Measurements from ENCODE around the gene FAM227A. TPM values are rescaled to one million over a fixed set of nuclear protein-coding genes. Genes with fewer than 3 reads are reported as not detected.

The FAM227A gene
- polyA plus RNA-seq, 3 donors, result not detected

DNA sequence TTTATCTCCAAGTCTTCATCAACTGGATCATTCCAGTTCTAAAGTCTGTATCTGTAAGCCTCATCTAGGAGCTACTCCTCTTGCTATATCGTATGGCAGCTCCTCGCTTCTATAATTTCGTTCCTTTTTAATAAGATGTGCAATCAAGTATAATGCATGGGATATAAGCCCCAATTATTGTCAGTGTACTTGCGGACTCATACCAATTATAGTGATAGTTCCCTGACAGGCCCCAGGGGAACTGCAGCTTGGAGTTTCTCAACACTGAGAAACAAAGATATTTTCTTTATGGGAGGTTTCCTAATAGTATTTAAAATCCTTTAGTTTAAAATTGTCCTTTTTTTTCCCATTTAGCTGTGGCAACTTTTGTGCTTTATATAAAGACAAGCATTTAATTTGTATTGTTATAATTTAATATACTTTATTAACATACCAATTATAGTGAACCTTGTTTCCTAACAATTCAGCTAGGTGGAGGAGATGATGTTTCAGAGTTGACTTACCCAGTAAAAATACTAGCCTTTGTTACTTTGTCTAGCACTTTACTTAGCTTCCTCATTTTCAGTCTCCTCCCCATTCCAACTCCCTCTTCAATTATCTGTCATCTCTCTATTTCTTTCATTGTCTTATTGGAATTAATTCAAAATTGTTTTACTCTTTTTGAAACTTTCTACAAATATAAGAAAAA is 124.8 kb downstream of the FAM227A start:
- H3K27me3 Mint-ChIP-seq (ENCODE audit: low read depth in 3 of 3), result peaks cover 47 to 83% (median 81%) of the 10 kb centered on the region in 3 donors
- TF ChIP-seq, protein P1, sequence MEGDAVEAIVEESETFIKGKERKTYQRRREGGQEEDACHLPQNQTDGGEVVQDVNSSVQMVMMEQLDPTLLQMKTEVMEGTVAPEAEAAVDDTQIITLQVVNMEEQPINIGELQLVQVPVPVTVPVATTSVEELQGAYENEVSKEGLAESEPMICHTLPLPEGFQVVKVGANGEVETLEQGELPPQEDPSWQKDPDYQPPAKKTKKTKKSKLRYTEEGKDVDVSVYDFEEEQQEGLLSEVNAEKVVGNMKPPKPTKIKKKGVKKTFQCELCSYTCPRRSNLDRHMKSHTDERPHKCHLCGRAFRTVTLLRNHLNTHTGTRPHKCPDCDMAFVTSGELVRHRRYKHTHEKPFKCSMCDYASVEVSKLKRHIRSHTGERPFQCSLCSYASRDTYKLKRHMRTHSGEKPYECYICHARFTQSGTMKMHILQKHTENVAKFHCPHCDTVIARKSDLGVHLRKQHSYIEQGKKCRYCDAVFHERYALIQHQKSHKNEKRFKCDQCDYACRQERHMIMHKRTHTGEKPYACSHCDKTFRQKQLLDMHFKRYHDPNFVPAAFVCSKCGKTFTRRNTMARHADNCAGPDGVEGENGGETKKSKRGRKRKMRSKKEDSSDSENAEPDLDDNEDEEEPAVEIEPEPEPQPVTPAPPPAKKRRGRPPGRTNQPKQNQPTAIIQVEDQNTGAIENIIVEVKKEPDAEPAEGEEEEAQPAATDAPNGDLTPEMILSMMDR (IDR thresholded peaks at IDR 0.05), result no peak
- Histone ChIP-seq H3K4me3 (replicated peaks in 1 of 3; ENCODE audit: low read depth in 2 of 3, low read length in 3 of 3) (peak overlapping the region in 1 of 3 experiments; percentile 29), H3K36me3 (replicated peaks in 1 of 2; ENCODE audit: control insufficient read depth in 1 of 2, insufficient read depth in 2 of 2, low read length in 2 of 2) (no peaks in the 10 kb centered on the region), H3K27ac (ENCODE audit: low read depth in 1 of 2, low read length in 2 of 2) (no peak overlapping the region), H4K20me1 (ENCODE audit: insufficient read depth, low read length) (no peaks in the 10 kb centered on the region), H2AFZ (ENCODE audit: insufficient read depth, low read depth, low read length, poor library complexity, severe bottlenecking) (no peak overlapping the region), H3K9ac (ENCODE audit: insufficient read depth, low read length, poor library complexity, severe bottlenecking) (no peak overlapping the region), H3K9me3 (replicated peaks in 1 of 2; ENCODE audit: control insufficient read depth in 1 of 2, insufficient read depth in 1 of 2, low read length in 2 of 2) (no peaks in the 10 kb centered on the region), H3K27me3 (ENCODE audit: control insufficient read depth in 2 of 2, insufficient read depth in 2 of 2, low read length in 2 of 2) (peaks cover 31 to 68% of the 10 kb centered on the region in 2 donors), H3K4me1 (ENCODE audit: control insufficient read depth in 1 of 2, insufficient read depth in 2 of 2, low read length in 2 of 2) (peaks cover 10 to 14% of the 10 kb centered on the region in 2 donors), H3K79me2 (ENCODE audit: insufficient read depth, low read length) (no peaks in the 10 kb centered on the region), H3K4me2 (replicated peaks; ENCODE audit: extremely low read depth, low read length, poor library complexity, severe bottlenecking) (peak overlapping the region; percentile 52)
- no CpG with 5 or more reads among the region's 4 CpGs for WGBS (ENCODE audit: insufficient coverage)
- peaks cover 0 to 3% (median 0%) of the 10 kb centered on the region in 7 donors for H3K9me3 Mint-ChIP-seq
- peaks cover 5% of the 10 kb centered on the region for H3K4me1 Mint-ChIP-seq
- H3K27ac Mint-ChIP-seq, result peak overlapping the region in 5 of 7 donors; percentile 1 to 70 (median 26)
- peak overlapping the region in 1 of 2 donors; percentile 78 for H3K4me3 Mint-ChIP-seq
- intact Hi-C loops (cut with micrococcal nuclease), result no loop called here
- peak in 1 of 3 donors; percentile 27 for DNase-seq
- peaks cover 0 to 1% of the 10 kb centered on the region in 2 donors for H3K36me3 Mint-ChIP-seq

Other genes with a start within 250 kb of the FAM227A start
- gene KCNJ4, start 201.2 kb downstream of the FAM227A start, polyA plus RNA-seq, result not detected
- not detected for gene KDELR3, start 188.3 kb downstream of the FAM227A start, polyA plus RNA-seq
- gene DDX17, start 150.1 kb downstream of the FAM227A start, polyA plus RNA-seq, result 100 to 1,000 TPM in 1 of 3 donors, 10 to 100 TPM in 2; 31.4 to 434 (median 36.3) TPM
- not detected for gene DMC1, start 86.2 kb downstream of the FAM227A start, polyA plus RNA-seq
- gene CBY1, start 246 bp upstream of the FAM227A start, polyA plus RNA-seq, result 1 to 10 TPM; 1.1 to 4.1 (median 1.7) TPM
- 10 to 100 TPM; 31.9 to 71.4 (median 58.0) TPM for gene TOMM22, start 25.6 kb upstream of the FAM227A start, polyA plus RNA-seq
- gene JOSD1, start 44.6 kb upstream of the FAM227A start, polyA plus RNA-seq, result 10 to 100 TPM in 1 of 3 donors, 1 to 10 TPM in 2; 7.1 to 83.5 (median 7.2) TPM
- gene GTPBP1, start 49.6 kb upstream of the FAM227A start, polyA plus RNA-seq, result 10 to 100 TPM in 2 of 3 donors, 1 to 10 TPM in 1; 6.7 to 41.4 (median 12.7) TPM
- gene SUN2, start 99.6 kb upstream of the FAM227A start, polyA plus RNA-seq, result 100 to 1,000 TPM in 1 of 3 donors, 10 to 100 TPM in 2; 95.8 to 159 (median 97.8) TPM
- 1 to 10 TPM; 8.9 to 9.3 (median 9.0) TPM for gene DNAL4, start 137.8 kb upstream of the FAM227A start, polyA plus RNA-seq
- gene NPTXR, start 187.6 kb upstream of the FAM227A start, polyA plus RNA-seq, result under 1 TPM in 1 of 3 donors, not detected in 2; 0.04 TPM
- 10 to 100 TPM in 1 of 3 donors, 1 to 10 TPM in 2; 2.1 to 26.7 (median 5.0) TPM for gene CBX6, start 215.8 kb upstream of the FAM227A start, polyA plus RNA-seq

All from CD14-positive monocyte (primary cell).